ENCODE measurements around the gene KIAA0930.

Gene KIAA0930

GRCh38 chr22:45237065-45237990 is 3.4 kb downstream of the KIAA0930 start:
- DNase-seq, result no peak

- DNase-seq, result no peak
Measured at GRCh38 chr22:45235851-45236342, 4.8 kb downstream of the KIAA0930 start.

GRCh38 chr22:45235101-45235777 is 5.5 kb downstream of the KIAA0930 start:
- peak; percentile 79 to 91 (median 87) for DNase-seq

- peak in 1 of 4 experiments; percentile 39 for DNase-seq
Measured at GRCh38 chr22:45233827-45234226, 6.9 kb downstream of the KIAA0930 start.

GRCh38 chr22:45233386-45233785 is 7.3 kb downstream of the KIAA0930 start:
- DNase-seq, result no peak

- DNase-seq, result no peak
Measured at GRCh38 chr22:45231293-45231692, 9.4 kb downstream of the KIAA0930 start.

GRCh38 chr22:45230026-45230721 is 10.5 kb downstream of the KIAA0930 start:
- DNase-seq, result peak; percentile 64 to 80 (median 74)

GRCh38 chr22:45229181-45229580 is 11.5 kb downstream of the KIAA0930 start:
- no peak for DNase-seq

GRCh38 chr22:45228401-45228754 is 12.3 kb downstream of the KIAA0930 start:
- peak; percentile 69 to 86 (median 85) for DNase-seq

- peak; percentile 78 to 91 (median 89) for DNase-seq
Measured at GRCh38 chr22:45227645-45228400, 12.9 kb downstream of the KIAA0930 start.

- peak; percentile 97 to 99 (median 98) for DNase-seq
Measured at GRCh38 chr22:45226503-45227186, 14.0 kb downstream of the KIAA0930 start.

- DNase-seq, result peak; percentile 84 to 93 (median 88)
Measured at GRCh38 chr22:45225732-45226502, 14.8 kb downstream of the KIAA0930 start.

GRCh38 chr22:45224988-45225731 is 15.5 kb downstream of the KIAA0930 start:
- DNase-seq, result no peak

- DNase-seq, result no peak
Measured at GRCh38 chr22:45224331-45224730, 16.4 kb downstream of the KIAA0930 start.

GRCh38 chr22:45223304-45224117 is 17.2 kb downstream of the KIAA0930 start:
- no peak for DNase-seq

GRCh38 chr22:45221201-45221600 is 19.5 kb downstream of the KIAA0930 start:
- DNase-seq, result no peak

- peak; percentile 80 to 95 (median 88) for DNase-seq
Measured at GRCh38 chr22:45218976-45219375, 21.7 kb downstream of the KIAA0930 start.

GRCh38 chr22:45217806-45218205 is 22.9 kb downstream of the KIAA0930 start:
- DNase-seq, result no peak

- no peak for DNase-seq
Measured at GRCh38 chr22:45217345-45217744, 23.3 kb downstream of the KIAA0930 start.
